ENCODE data around the gene DCAF6.
A peak's percentile ranks its signal among the peaks of the same experiment; 100 is the strongest.
"Not testable (repeated sequence)": the region's sequence is repeated elsewhere in the genome, so short reads cannot be mapped to it uniquely, and the experiment has no call there.

The DCAF6 gene

GRCh38 chr1:168031627-168032026 is 95.1 kb downstream of the DCAF6 start:
- DNase-seq (ENCODE audit: low spot score): no peak

GRCh38 chr1:168032029-168032428 is 95.5 kb downstream of the DCAF6 start:
- DNase-seq (ENCODE audit: low spot score): no peak

DNA sequence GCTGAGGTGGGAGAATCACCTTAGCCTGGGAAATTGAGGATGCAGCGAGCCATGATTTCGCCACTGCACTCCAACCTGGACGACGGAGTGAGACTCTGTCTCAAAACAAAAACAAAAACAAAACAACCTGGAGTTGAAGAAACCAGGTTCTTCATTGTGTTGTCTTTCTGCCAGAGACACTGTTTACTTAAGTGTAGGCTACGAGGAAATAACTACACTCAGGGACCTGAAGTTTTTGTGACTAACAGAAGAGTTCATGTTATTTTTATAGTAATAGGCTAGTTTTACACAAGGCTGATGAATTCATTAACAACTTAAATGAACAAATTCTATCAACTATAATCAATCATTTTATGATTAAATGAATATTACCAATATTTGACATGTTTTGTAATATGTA is 98.9 kb downstream of the DCAF6 start:
- no peak for DNase-seq (ENCODE audit: low spot score)

DNA sequence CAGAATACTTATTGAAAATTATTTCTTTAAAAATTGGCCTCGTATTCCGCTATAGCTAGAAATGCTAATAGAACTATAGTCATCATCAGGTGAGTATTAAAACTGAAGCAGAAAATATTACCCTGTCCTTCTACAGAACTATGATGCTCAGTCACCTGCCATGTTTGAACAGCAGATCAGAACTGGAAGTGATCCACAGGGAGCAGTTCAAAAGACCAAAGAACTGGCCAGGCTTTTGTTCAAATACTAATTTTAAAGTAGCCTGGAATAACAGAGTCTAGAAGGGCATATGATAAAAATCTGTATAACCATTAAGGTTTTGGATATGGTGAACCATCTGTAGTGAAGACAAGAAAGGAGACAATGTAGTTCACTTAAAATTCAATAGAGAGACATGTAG is 105.9 kb downstream of the DCAF6 start:
- DNase-seq (ENCODE audit: low spot score): no peak

GRCh38 chr1:168045311-168045710 is 108.8 kb downstream of the DCAF6 start:
- no peak for DNase-seq (ENCODE audit: low spot score)

DNA sequence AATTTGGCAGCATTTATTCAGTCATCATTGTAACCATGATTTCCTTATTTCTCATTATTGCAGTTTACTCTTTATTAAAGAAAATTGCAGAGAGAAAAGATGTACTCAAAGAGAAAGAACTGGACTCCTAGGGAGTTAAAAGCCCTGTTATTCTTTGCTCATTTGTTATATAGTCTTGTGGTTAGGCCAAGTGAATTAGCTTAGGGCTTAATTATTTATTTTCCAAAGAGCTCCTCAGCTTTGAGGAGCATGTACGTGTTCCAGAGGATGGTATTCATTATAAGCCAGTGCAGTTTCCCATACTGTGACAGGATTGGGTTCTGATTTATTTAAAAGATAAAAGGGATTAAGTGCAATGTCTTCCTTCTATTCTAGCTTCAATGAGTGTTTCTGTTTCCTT is 113.8 kb downstream of the DCAF6 start:
- no peak for DNase-seq (ENCODE audit: low spot score)

DNA sequence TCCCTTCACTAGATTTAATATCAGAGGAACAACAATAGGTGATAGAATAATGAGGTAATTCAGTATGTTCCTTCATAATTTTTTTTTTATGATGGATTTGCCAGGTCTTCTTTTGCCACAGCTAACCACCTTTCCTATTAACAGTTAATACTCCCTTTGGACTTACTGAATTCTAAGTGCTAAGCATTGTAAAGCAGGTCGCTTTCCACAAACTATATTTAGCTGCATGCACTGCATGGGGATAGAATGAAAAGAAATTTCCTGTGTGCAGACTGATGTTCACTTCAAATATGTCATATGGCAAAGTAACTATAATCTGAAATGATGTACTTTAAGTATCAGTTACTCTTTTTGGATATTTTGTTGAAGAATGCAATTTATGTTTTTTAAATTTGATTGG is 114.4 kb downstream of the DCAF6 start:
- DNase-seq (ENCODE audit: low spot score): no peak

GRCh38 chr1:168053681-168054080 is 117.2 kb downstream of the DCAF6 start:
- no peak for DNase-seq (ENCODE audit: low spot score)

DNA sequence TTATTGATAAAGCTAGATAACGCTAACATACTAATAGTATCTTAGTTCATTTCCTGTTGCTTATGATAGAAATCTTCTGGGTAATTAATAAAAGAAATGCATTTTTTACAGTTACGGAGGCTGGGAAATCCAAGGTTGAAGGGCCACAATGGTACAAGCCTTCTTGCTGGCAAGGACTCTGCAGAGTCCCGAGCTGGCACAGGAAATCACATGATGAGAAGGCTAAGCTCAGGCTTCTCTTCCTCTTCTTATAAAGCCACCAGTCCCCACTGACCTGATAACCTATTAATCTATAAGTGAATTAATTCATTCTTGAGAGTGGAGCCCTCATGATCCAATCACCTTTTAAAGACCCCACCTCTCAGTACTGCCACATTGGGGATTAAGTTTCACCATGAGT is 117.6 kb downstream of the DCAF6 start:
- no peak for DNase-seq (ENCODE audit: low spot score)

GRCh38 chr1:168056152-168056551 is 119.7 kb downstream of the DCAF6 start:
- DNase-seq (ENCODE audit: low spot score): not testable (repeated sequence)

- DNase-seq (ENCODE audit: low spot score): no peak
These were observed 120.9 kb downstream of the DCAF6 start for GRCh38 chr1:168057355-168057754.

DNA sequence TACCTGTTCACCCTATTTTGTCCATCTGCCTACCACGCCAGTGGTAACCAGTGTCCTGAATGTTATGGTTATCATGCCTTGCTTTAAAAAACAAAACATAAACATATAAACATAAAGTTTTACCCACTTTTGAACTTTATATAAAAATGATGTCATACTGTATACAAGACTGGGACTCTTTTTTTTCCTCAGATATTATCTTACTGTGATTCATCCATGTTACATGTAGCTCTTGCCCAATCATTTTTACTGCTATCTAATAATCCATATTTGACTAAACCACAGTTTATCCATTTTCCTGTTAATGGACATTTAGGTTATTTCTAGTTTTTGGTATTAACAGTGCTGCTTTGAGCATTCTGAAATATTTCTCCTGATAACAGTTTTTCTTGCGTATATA is 121.4 kb downstream of the DCAF6 start:
- no peak for DNase-seq (ENCODE audit: low spot score)

DNA sequence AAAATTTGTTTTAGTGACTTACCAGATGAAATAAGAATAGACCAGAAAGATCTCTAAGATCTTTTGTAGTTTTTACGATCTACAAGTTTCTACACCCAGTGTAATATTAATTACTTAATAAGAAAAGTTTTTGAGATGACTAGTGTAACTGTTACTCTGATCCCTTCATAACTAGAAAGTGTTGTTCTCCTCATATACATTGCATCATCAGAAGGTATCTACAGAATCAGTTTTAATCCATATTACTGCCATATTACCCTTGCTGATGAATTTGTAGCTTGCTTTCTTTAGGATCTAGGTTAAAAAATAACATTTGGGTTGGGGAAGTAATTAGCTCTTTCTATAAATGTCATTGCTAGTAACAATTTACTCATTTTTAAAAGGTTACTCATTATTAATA is 127.7 kb downstream of the DCAF6 start:
- DNase-seq (ENCODE audit: low spot score): no peak

DNA sequence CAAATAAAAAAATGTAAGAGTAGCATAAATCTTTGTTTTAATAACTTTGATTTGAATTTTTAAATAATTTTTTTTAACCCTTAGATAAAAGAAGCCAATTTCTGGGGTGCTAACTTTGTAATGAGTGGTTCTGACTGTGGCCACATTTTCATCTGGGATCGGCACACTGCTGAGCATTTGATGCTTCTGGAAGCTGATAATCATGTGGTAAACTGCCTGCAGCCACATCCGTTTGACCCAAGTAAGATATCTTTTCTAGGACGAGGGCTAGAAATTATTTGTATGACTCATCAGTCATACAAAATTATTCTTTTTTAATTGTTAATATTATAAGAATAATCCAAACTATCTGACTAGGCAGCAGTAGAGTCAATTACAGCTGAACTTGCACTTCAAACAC is 129.0 kb downstream of the DCAF6 start:
- DNase-seq (ENCODE audit: low spot score): no peak

DNA sequence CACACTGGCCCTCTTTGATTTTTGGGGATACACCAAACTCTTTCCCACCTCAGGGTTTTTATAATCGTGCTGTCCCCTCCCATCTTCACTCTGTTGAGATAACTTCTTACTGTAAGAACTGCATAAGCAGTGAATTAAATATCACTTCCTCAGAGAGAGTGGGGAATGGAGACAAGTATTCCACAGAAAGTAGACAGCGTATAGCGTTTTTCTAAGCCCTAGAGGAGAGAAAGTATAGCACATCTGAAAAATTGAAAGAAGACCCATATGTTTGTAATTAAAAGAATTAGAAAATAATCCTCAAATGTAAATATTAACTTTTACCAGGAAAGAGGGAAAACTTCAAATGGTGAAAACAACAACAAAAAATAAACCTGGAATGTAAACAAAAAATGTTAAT is 132.9 kb downstream of the DCAF6 start:
- no peak for DNase-seq (ENCODE audit: low spot score)

DNA sequence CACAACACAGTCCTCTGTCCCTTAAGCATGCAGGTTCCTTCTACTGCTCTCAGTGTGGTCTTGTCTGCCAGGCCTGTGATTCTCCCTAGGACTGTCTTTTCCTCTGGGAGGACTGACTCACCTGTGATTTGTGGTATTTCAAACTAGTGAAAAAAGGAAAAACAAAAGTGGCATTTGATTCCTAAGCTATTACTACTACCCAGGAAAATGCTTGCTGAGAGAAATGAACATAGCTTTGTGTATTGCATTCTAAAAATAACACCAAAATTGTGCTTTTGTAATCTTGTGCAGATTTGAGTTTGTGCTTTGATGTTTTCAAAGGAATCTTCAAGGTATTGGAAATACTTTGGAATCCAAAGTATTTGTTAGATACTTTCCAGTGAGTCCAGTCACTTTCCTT is 143.3 kb downstream of the DCAF6 start:
- no peak for DNase-seq (ENCODE audit: low spot score)

- no peak for DNase-seq (ENCODE audit: low spot score)
These were observed 145.0 kb downstream of the DCAF6 start for GRCh38 chr1:168081373-168082007.

DNA sequence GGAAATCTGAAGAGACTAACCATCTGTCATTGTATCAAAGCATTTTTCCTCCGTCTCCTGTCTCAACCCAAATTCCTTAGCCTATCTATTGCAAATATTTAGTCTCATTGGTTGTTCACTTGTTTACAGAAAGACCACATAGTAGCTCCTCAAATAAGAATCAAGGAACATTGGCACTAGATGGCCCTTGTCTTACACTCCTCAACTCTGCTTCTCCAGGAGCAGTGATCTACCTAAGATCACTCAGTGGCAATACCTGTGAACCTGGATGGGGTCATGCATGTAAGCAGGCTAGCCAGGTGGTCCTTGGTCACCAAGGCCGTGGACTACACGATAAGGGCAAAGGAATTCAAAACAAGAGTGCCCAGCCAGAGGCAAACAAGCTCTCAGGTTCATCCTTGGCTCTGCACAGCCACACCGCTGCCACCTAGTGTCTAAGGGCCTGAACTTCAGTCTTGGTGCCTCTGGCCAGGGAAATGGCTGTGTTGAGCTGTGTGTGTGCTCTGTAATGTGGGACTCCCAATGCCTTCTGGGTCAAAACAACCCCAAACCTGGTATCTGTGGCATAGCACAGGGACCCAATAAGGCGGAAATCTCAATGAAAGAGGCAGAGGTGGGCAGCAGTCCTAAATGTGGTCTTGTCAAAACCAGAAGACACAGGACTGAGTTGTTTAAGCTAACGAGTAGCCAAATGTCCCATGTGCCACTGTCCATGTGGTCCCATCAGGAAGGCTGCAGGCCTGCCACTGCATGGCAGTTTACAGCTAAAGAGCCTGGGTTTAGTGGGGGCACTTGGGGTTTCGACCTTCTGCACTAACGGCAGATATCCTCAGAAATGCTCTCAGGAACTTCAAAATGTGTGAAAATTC is 145.8 kb downstream of the DCAF6 start:
- DNase-seq (ENCODE audit: low spot score): peak; percentile 82

DNA sequence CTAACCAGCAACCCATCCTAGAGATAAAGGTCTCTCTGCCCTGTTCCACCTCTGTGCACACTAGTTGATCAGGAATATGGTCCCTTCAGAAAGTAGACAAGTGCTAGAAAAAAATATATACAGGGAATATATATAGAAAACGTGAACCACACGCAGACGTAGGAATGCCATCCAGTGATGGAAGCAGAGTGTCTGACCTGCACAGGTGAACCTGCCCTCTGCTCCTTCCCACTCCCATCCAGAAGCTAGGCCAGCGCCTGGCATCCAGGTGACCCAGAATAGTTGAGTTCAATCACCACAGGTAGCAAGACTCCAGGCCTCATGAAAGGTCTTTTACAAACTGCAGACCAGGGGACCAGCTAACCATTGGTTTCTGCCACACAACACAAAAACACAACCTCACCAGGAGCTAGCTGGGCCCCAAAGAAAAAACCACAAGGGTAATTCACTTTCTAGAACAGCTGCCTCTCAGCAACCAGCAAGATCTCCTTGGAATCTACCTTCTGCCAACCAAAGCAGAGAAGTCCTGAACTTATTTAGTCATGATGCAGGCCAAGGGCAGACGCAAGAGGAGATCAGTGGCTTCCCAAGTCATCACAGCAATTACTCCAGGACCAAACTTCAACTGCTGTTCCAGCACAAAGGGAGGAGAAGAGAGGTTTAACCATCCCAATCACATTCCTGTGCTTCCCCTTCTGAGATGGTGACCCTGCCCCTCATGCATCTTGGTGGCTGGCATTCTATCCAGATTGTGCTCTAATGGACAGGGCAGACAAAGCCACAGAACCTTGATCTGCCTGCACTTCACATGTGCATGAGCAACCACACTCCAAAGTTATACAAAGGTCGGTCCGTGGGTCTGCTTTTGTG is 147.2 kb downstream of the DCAF6 start:
- DNase-seq (ENCODE audit: low spot score): no peak

- peak; percentile 73 for DNase-seq (ENCODE audit: low spot score)
These were observed 148.1 kb downstream of the DCAF6 start for GRCh38 chr1:168084396-168085231.

DNA sequence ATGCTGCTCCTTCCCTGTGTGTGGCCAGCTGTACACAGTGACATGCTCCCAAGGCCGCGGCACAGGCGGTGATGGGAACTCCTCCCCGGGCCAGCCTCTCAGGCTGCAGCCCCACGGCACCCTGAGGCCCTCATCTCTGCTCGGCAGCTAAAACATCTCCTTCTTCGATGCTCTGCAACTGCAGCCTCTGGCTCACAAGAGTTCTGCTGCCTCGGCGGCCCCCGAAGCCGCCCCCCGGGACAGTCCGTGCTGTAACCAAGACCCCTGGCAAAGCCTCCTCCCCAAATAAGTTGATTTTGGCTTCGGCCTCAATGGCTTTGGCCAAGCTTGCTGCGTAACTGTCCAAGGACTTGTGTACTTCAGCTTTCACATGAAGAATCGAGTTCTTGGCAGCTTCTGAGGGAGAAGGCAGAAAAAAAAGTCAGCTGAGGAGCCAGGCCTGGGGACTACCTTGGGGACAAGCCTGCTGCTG is 149.0 kb downstream of the DCAF6 start:
- no peak for DNase-seq (ENCODE audit: low spot score)

GRCh38 chr1:168086438-168086837 is 150.0 kb downstream of the DCAF6 start:
- no peak for DNase-seq (ENCODE audit: low spot score)

All from hematopoietic multipotent progenitor cell treated with erythropoietin and hydrocortisone succinate and interleukin-3 and kit ligand, for 17 days (in vitro differentiated cells).